NK-92 (cell line): ENCODE data around the gene PNMA6F.
"Not testable (repeated sequence)": the region's sequence is repeated elsewhere in the genome, so short reads cannot be mapped to it uniquely, and the experiment has no call there.

ENCODE experiments used
- DNase-seq: peaks from one replicate; lab custom pipeline; 2025; ENCODE audit not compliant: unreplicated experiment; lab: John Stamatoyannopoulos, UW

Gene PNMA6F

GRCh38 chrX:153336121-153336894 lies 14.7 kb upstream of the PNMA6F start:
- no peak for DNase-seq

GRCh38 chrX:153334654-153335295 lies 13.2 kb upstream of the PNMA6F start:
- DNase-seq, result no peak

- peak; percentile 3 for DNase-seq
Measured at GRCh38 chrX:153333821-153334653, 12.5 kb upstream of the PNMA6F start, which contains the start of gene ZNF275. TSS of gene ZNF275 (plus strand) at chrX:153334153. CDS start at chrX:153336680, 2,527 bp downstream.

- no peak for DNase-seq
Measured at GRCh38 chrX:153333266-153333665, 11.7 kb upstream of the PNMA6F start.

GRCh38 chrX:153327561-153327960 lies 6.0 kb upstream of the PNMA6F start:
- DNase-seq, result no peak

GRCh38 chrX:153320555-153321184 lies 897 bp downstream of the PNMA6F start:
- no peak for DNase-seq

- not testable (repeated sequence) for DNase-seq
Measured at GRCh38 chrX:153320047-153320443, 1.5 kb downstream of the PNMA6F start.

GRCh38 chrX:153319295-153320046 lies 2.1 kb downstream of the PNMA6F start:
- no peak for DNase-seq

- no peak for DNase-seq
Measured at GRCh38 chrX:153318811-153319210, 2.8 kb downstream of the PNMA6F start.

GRCh38 chrX:153317996-153318722 lies 3.4 kb downstream of the PNMA6F start:
- DNase-seq, result no peak

- no peak for DNase-seq
Measured at GRCh38 chrX:153317306-153317705, 4.3 kb downstream of the PNMA6F start.

- DNase-seq, result no peak
Measured at GRCh38 chrX:153312842-153313241, 8.7 kb downstream of the PNMA6F start.

- DNase-seq, result no peak
Measured at GRCh38 chrX:153312041-153312440, 9.5 kb downstream of the PNMA6F start.

GRCh38 chrX:153310901-153311300 lies 10.7 kb downstream of the PNMA6F start:
- no peak for DNase-seq

- DNase-seq, result no peak
Measured at GRCh38 chrX:153307276-153308178, 14.0 kb downstream of the PNMA6F start.

- DNase-seq, result no peak
Measured at GRCh38 chrX:153306527-153307115, 14.9 kb downstream of the PNMA6F start.

GRCh38 chrX:153305972-153306371 lies 15.6 kb downstream of the PNMA6F start:
- DNase-seq, result no peak

GRCh38 chrX:153304988-153305736 lies 16.4 kb downstream of the PNMA6F start:
- no peak for DNase-seq
